ENCODE results near the gene F12. TPM values are rescaled to one million over a fixed set of nuclear protein-coding genes. Genes with fewer than 3 reads are reported as not detected.
A peak's percentile ranks its signal among the peaks of the same experiment; 100 is the strongest.

The F12 gene
- total RNA-seq, 4 donors from 2014 or later: 2.6 to 20.1 (median 5.6) TPM

DNA sequence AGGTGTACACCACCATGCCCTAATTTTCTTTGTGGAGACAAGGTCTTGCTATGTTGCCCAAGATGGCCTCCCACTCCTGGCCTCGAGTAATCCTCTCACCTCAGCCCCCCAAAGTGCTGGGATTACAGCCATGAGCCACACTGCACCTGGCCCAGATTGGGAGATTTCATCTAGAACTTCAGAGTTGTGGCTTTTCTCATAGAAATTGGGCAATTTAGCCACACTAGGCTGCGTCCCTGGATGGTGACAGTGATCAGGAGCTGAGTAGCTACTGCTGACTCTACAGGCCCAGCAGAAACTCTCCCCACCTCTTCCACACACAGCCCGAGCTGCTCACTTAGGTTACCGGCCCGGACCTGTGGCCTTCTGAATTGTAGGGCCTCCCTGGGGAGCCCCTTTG is 16.6 kb downstream of the F12 start:
- TF ChIP-seq EP300 (IDR thresholded peaks at IDR 0.05; ENCODE audit: low read depth) (no peak), POLR2A (IDR thresholded peaks at IDR 0.05) (no peak), POLR2AphosphoS5 (IDR thresholded peaks at IDR 0.05) (no peak)
- TF ChIP-seq, protein P1, sequence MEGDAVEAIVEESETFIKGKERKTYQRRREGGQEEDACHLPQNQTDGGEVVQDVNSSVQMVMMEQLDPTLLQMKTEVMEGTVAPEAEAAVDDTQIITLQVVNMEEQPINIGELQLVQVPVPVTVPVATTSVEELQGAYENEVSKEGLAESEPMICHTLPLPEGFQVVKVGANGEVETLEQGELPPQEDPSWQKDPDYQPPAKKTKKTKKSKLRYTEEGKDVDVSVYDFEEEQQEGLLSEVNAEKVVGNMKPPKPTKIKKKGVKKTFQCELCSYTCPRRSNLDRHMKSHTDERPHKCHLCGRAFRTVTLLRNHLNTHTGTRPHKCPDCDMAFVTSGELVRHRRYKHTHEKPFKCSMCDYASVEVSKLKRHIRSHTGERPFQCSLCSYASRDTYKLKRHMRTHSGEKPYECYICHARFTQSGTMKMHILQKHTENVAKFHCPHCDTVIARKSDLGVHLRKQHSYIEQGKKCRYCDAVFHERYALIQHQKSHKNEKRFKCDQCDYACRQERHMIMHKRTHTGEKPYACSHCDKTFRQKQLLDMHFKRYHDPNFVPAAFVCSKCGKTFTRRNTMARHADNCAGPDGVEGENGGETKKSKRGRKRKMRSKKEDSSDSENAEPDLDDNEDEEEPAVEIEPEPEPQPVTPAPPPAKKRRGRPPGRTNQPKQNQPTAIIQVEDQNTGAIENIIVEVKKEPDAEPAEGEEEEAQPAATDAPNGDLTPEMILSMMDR (IDR thresholded peaks at IDR 0.05): no peak
- Histone ChIP-seq H3K27ac (no peak overlapping the region), H3K4me1 (peaks cover 0 to 14% (median 6%) of the 10 kb centered on the region in 4 donors), H3K27me3 (no peaks in the 10 kb centered on the region), H3K36me3 (no peaks in the 10 kb centered on the region), H3K9me3 (no peaks in the 10 kb centered on the region), H3K4me3 (no peak overlapping the region)
- intact Hi-C loops (cut with DNase I; ENCODE audit: low total_unique reads) (loop anchor here (2.0 kb wide), 1 partner anchor 108 kb away; no protein-coding TSS in a partner anchor), in situ Hi-C loops (cut with MboI; ENCODE audit: low pct_ligation_motif_present in 1 of 4, low pct_unique_long_range_greater_than_20kb in 1 of 4, low sequenced_read_pairs in 3 of 4) (loop anchor here in 3 of 4 donors (5.0 to 25.0 kb wide), 5 partner anchors 52 to 120 kb away; partner anchors contain the start of genes DOK3 (in 2 of the 3), PRR7 (in 2 of the 3) and DDX41 (in 1 of the 3))
- WGBS, 2 donors (ENCODE audit: low coverage in 1 of 2): 81% methylated on average over 5 of the region's 5 CpGs; no CpG with 5 or more reads in 1 of the 2 donors
- no peak for DNase-seq

DNA sequence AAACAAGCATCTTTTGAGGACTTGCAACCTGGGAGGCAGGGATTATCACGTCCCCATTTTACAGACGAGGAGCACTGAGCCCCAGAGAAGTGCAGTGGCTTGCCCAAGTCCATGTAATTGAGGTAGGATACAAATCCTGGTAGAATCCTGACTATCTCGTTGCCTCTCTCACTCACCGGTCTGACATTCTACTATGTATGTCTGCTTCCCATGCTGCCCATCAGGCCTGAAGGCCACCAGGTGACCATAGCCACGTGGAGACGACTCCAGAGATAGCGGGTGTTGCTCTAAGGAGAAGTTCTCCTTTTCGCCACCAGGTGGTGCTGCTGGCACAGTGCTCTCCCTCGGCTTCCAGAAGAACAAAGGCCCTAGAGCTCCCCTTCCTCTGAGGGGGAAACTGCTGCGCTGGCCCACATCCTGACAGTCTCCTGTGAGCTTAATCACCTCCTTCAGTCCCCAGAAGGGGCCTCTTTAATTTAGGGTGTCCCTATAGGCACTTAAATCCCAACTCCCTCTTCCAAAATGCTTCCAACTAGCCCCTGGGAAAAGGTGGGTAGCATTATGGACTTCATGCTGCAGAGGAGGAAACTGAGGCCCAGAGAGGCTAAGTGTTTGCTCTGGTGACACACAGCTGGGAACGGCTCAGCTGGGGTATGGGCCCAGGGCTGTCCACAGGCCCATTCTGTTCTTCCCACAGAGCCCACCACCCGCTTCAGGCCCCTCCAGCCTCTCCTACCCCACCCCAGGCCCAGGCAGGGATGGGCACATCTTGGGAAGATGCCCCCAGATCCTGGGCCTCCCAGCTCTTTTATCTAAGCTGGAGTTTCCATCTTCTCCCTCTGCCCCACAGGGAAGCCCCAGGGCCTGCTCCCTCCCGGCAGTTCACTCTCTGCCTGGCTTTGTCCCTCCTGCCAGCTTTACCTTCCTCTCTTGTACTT is 18.7 kb downstream of the F12 start:
- Histone ChIP-seq H3K4me3 (no peak overlapping the region), H3K36me3 (no peaks in the 10 kb centered on the region), H3K9me3 (no peaks in the 10 kb centered on the region), H3K27ac (peak overlapping the region in 2 of 4 donors; percentile 8 to 42), H3K4me1 (peaks cover 0 to 14% (median 6%) of the 10 kb centered on the region in 4 donors), H3K27me3 (no peaks in the 10 kb centered on the region)
- intact Hi-C loops (cut with DNase I; ENCODE audit: low total_unique reads): no loop called here
- in situ Hi-C loops (cut with MboI; ENCODE audit: low pct_ligation_motif_present in 1 of 4, low pct_unique_long_range_greater_than_20kb in 1 of 4, low sequenced_read_pairs in 3 of 4): loop anchor here in 3 of 4 donors (5.0 to 25.0 kb wide), 5 partner anchors 54 to 122 kb away; partner anchors contain the start of genes DOK3 (in 2 of the 3), PRR7 (in 2 of the 3) and DDX41 (in 1 of the 3)
- peak; percentile 91 for DNase-seq
- 23 to 83% methylated on average over 1 to 13 of the region's 13 CpGs for WGBS, 2 donors (ENCODE audit: low coverage in 1 of 2)
- TF ChIP-seq EP300 (IDR thresholded peaks at IDR 0.05; ENCODE audit: low read depth): no peak
- TF ChIP-seq, protein P1 (IDR thresholded peaks at IDR 0.05): peak; percentile 97 to 99 (median 98)

- Histone ChIP-seq H3K36me3 (no peaks in the 10 kb centered on the region), H3K9me3 (no peaks in the 10 kb centered on the region), H3K4me3 (no peak overlapping the region), H3K4me1 (peaks cover 0 to 14% (median 6%) of the 10 kb centered on the region in 4 donors), H3K27ac (peak overlapping the region in 2 of 4 donors; percentile 27 to 42), H3K27me3 (no peaks in the 10 kb centered on the region)
- in situ Hi-C loops (cut with MboI; ENCODE audit: low pct_ligation_motif_present in 1 of 4, low pct_unique_long_range_greater_than_20kb in 1 of 4, low sequenced_read_pairs in 3 of 4) (loop anchor here in 3 of 4 donors (5.0 to 25.0 kb wide), 5 partner anchors 55 to 123 kb away; partner anchors contain the start of genes DOK3 (in 2 of the 3), PRR7 (in 2 of the 3) and DDX41 (in 1 of the 3)), intact Hi-C loops (cut with DNase I; ENCODE audit: low total_unique reads) (loop anchor here (5.0 kb wide), 1 partner anchor 63 kb away; no protein-coding TSS in a partner anchor)
- WGBS, 2 donors (ENCODE audit: low coverage in 1 of 2): 20 to 37% methylated on average over 8 to 21 of the region's 21 CpGs
- TF ChIP-seq POLR2A (IDR thresholded peaks at IDR 0.05) (no peak), EP300 (IDR thresholded peaks at IDR 0.05; ENCODE audit: low read depth) (no peak), POLR2AphosphoS5 (IDR thresholded peaks at IDR 0.05) (no peak)
- TF ChIP-seq, protein P1 (IDR thresholded peaks at IDR 0.05): no peak
- DNase-seq: no peak
These were observed 19.9 kb downstream of the F12 start for GRCh38 chr5:177389241-177390169.

Measured in transverse colon (tissue), 4 donors.